ENCODE results near the gene PRKAG2. TPM values are rescaled to one million over a fixed set of nuclear protein-coding genes. Genes with fewer than 3 reads are reported as not detected.

Gene PRKAG2
- total and polyA plus RNA-seq, 2 experiments from 2014 or later: 17.0 to 19.5 TPM

DNA sequence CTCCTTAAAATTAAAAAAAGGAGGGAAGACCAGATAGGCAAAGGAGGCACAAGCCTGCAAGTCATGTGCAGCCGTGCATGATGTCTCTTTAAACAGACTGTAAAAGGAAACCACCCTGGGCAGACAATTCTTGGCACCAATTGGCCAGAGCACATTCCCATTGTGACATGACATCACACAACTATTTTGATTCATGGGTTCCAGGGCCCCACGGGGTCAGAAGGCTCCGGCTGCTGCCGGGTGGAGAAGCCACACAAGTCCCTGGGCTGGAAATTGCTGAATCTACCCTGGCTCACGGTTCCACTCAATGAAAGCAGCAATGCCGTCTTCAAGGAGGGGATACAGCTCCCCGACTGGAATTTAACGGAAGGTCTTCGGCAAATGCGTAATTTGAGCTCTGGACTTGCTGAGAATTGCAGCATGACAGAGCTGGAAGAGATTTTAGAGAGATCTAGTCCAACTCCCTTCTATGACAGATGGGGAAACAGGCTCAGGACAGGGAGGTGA, 140.5 kb downstream of the PRKAG2 start:
- in situ Hi-C loops (cut with MboI): no loop called here
- Histone ChIP-seq H3K4me3 (peak overlapping the region; percentile 50), H3F3A (ENCODE audit: insufficient read depth) (peaks cover 9% of the 10 kb centered on the region), H3K9me3 (ENCODE audit: low read depth) (no peaks in the 10 kb centered on the region), H4K20me1 (ENCODE audit: insufficient read depth) (no peaks in the 10 kb centered on the region), H3K27me3 (replicated peaks; ENCODE audit: insufficient read depth) (no peaks in the 10 kb centered on the region), H3K36me3 (ENCODE audit: low read depth) (no peaks in the 10 kb centered on the region), H3K4me2 (ENCODE audit: unreplicated experiment) (peak overlapping the region; percentile 71), H3K9ac (peak overlapping the region; percentile 68), H3K79me2 (ENCODE audit: insufficient read depth) (no peaks in the 10 kb centered on the region), H3K9me2 (ENCODE audit: insufficient read depth) (no peaks in the 10 kb centered on the region), H3K27ac (peak overlapping the region; percentile 74), H3K4me1 (ENCODE audit: insufficient read depth) (peaks cover 9% of the 10 kb centered on the region), H2AFZ (peak overlapping the region; percentile 32)
- TF ChIP-seq EZH2phosphoT487 (IDR thresholded peaks at IDR 0.05; ENCODE audit: insufficient read depth, low read depth) (no peak), EZH2 (IDR thresholded peaks at IDR 0.05; ENCODE audit: insufficient read depth, poor library complexity, severe bottlenecking) (no peak)
- DNase-seq: peak; percentile 95
- 2 to 4% methylated on average over 10 of the region's 10 CpGs for WGBS, 2 experiments (ENCODE audit: low coverage in 1 of 2, low lambda C conversion rate in 2 of 2, missing lambda C conversion rate in 2 of 2)

DNA sequence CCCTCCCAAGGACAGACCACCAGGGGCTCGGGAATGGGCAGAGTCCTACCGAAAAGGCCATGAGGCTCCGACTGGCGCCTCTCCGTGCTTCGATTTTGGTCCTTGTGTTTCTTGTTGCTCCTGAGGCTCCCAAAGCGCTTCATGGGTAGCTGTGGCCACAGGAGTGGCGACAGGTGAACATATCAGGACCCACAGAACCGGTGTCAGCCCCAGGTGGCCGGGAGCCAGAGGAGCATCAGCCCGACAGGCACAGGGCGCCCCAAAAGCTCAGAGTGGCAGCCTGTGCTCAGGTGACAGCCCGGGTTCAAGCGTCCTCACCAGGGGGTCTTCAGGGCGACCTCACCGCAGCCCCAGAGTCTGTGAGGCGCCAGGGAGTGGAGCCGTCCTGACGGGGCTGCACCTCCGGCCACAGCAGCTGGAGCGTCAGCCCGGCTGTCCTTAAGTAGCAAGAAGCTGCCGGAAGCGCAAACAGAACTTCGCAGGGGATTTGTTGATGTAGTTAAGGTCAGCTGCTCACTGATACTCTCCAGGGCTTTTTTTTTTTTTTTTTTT, 141.0 kb downstream of the PRKAG2 start:
- peaks cover 9% of the 10 kb centered on the region for H3F3A ChIP-seq (ENCODE audit: insufficient read depth)
- DNase-seq: no peak
- H3K36me3 ChIP-seq (ENCODE audit: low read depth): no peaks in the 10 kb centered on the region
- no peaks in the 10 kb centered on the region for H4K20me1 ChIP-seq (ENCODE audit: insufficient read depth)
- peak overlapping the region; percentile 50 for H3K4me3 ChIP-seq
- peak overlapping the region; percentile 71 for H3K4me2 ChIP-seq (ENCODE audit: unreplicated experiment)
- peak overlapping the region; percentile 74 for H3K27ac ChIP-seq
- H2AFZ ChIP-seq: peak overlapping the region; percentile 32; the same call in 1 of the 2 replicates
- H3K4me1 ChIP-seq (ENCODE audit: insufficient read depth): peaks cover 9% of the 10 kb centered on the region
- no peaks in the 10 kb centered on the region for H3K9me3 ChIP-seq (ENCODE audit: low read depth)
- no peaks in the 10 kb centered on the region for H3K79me2 ChIP-seq (ENCODE audit: insufficient read depth)
- no peaks in the 10 kb centered on the region for H3K9me2 ChIP-seq (ENCODE audit: insufficient read depth)
- H3K27me3 ChIP-seq (replicated peaks; ENCODE audit: insufficient read depth): no peaks in the 10 kb centered on the region
- in situ Hi-C loops (cut with MboI): no loop called here
- 43% methylated on average over 25 of the region's 25 CpGs for WGBS, 2 experiments (ENCODE audit: low coverage in 1 of 2, low lambda C conversion rate in 2 of 2, missing lambda C conversion rate in 2 of 2)
- H3K9ac ChIP-seq: peak overlapping the region; percentile 68; the same call in 1 of the 2 replicates
- TF ChIP-seq EZH2 (IDR thresholded peaks at IDR 0.05; ENCODE audit: insufficient read depth, poor library complexity, severe bottlenecking) (no peak), EZH2phosphoT487 (IDR thresholded peaks at IDR 0.05; ENCODE audit: insufficient read depth, low read depth) (no peak)

DNA sequence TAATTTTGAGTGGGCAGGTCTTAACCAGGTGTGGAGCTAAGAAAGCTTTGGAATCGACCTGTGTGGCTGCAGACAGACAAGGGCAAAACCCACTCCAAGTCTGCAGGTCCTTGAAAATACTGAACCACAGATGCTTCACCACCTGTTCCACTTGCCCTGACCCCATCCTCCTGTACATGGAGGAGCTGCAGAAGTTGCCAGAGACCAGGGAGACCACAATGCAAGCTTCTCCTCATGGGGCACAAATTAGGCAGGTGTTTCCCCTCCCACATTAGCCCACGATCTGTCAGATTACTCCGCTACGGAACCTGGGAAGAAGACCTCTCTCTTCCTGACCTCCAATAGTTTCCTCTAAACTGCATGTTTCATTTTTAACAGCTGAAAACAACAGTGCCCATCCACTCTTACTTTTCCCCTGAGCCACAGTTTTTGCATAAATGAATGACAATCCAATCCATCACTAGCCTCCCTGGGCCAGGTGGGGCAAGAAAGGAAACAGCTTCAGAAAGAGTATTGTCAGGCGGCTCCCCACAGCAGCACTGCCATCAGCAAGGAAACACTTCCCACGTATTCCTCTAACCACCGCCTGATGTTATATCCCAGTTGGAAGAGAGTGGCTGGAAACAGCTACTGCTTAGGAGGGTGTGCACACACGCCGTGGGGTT, 141.6 kb downstream of the PRKAG2 start:
- H3K79me2 ChIP-seq (ENCODE audit: insufficient read depth): no peaks in the 10 kb centered on the region
- H2AFZ ChIP-seq: no peak overlapping the region
- no peaks in the 10 kb centered on the region for H3K36me3 ChIP-seq (ENCODE audit: low read depth)
- in situ Hi-C loops (cut with MboI): no loop called here
- no peak for TF ChIP-seq EZH2 (IDR thresholded peaks at IDR 0.05; ENCODE audit: insufficient read depth, poor library complexity, severe bottlenecking)
- TF ChIP-seq EZH2phosphoT487 (IDR thresholded peaks at IDR 0.05; ENCODE audit: insufficient read depth, low read depth): no peak
- no peak overlapping the region for H3K4me2 ChIP-seq (ENCODE audit: unreplicated experiment)
- H3K9ac ChIP-seq: no peak overlapping the region
- no peak for DNase-seq
- no peaks in the 10 kb centered on the region for H3K9me3 ChIP-seq (ENCODE audit: low read depth)
- H3K4me1 ChIP-seq (ENCODE audit: insufficient read depth): peaks cover 9% of the 10 kb centered on the region
- H3K9me2 ChIP-seq (ENCODE audit: insufficient read depth): no peaks in the 10 kb centered on the region
- no peaks in the 10 kb centered on the region for H3K27me3 ChIP-seq (replicated peaks; ENCODE audit: insufficient read depth)
- H3K27ac ChIP-seq: no peak overlapping the region
- WGBS, 2 experiments (ENCODE audit: low coverage in 1 of 2, low lambda C conversion rate in 2 of 2, missing lambda C conversion rate in 2 of 2): 79 to 81% methylated on average over 9 of the region's 9 CpGs
- H3K4me3 ChIP-seq: no peak overlapping the region
- H4K20me1 ChIP-seq (ENCODE audit: insufficient read depth): no peaks in the 10 kb centered on the region
- peaks cover 9% of the 10 kb centered on the region for H3F3A ChIP-seq (ENCODE audit: insufficient read depth)

DNA sequence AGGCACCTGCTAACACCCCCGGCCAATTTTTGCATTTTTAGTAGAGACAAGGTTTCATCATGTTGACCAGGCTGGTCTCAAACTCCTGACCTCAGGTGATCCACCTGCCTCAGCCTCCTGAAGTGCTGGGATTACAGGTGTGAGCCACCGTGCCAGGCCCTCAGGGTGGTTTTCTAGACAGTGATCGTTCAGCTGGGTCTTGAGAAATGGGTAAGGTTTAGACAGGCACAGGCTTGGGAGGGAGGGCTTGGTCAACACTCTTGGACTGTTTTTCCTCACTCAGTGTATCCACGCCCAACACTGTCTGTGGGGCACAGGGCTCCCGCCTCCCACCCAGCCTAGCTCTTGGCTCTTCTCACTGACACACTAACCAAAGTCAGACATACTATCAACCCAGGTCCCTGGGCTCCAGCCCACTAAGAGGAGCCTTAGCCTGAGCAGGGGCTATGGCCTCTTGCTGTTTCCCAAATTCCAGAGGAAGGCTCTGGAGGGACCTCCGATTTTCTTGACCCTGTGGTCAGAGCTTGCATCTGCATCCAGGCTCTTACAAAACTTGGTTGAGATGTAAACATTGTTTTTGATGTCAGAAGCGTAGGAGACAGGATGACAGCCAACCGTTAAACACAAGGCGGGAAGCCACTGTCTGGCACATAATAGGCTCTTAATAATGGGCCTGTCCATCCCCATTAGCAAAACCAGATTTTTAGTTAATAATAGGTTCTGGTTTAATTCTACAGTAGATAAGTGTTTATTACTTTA, 143.9 kb downstream of the PRKAG2 start:
- Histone ChIP-seq H2AFZ (no peak overlapping the region), H3K4me2 (ENCODE audit: unreplicated experiment) (no peak overlapping the region), H3K9me3 (ENCODE audit: low read depth) (no peaks in the 10 kb centered on the region), H3K79me2 (ENCODE audit: insufficient read depth) (no peaks in the 10 kb centered on the region), H3K9ac (no peak overlapping the region), H4K20me1 (ENCODE audit: insufficient read depth) (no peaks in the 10 kb centered on the region), H3F3A (ENCODE audit: insufficient read depth) (peaks cover 9% of the 10 kb centered on the region), H3K36me3 (ENCODE audit: low read depth) (no peaks in the 10 kb centered on the region), H3K27ac (no peak overlapping the region), H3K9me2 (ENCODE audit: insufficient read depth) (no peaks in the 10 kb centered on the region), H3K4me1 (ENCODE audit: insufficient read depth) (peaks cover 12% of the 10 kb centered on the region), H3K4me3 (no peak overlapping the region), H3K27me3 (replicated peaks; ENCODE audit: insufficient read depth) (no peaks in the 10 kb centered on the region)
- in situ Hi-C loops (cut with MboI): no loop called here
- no peak for DNase-seq
- WGBS, 2 experiments (ENCODE audit: low coverage in 1 of 2, low lambda C conversion rate in 2 of 2, missing lambda C conversion rate in 2 of 2): 96% methylated on average over 9 of the region's 9 CpGs
- no peak for TF ChIP-seq EZH2 (IDR thresholded peaks at IDR 0.05; ENCODE audit: insufficient read depth, poor library complexity, severe bottlenecking)
- no peak for TF ChIP-seq EZH2phosphoT487 (IDR thresholded peaks at IDR 0.05; ENCODE audit: insufficient read depth, low read depth)
